NCI-H187 (cell line): ENCODE measurements around the gene PACSIN1.
A peak's percentile ranks its signal among the peaks of the same experiment; 100 is the strongest.

Experiments used
- DNase-seq, 2 experiments: peaks; one replicate each; lab custom pipeline; 2025; lab: John Stamatoyannopoulos, UW

The PACSIN1 gene

GRCh38 chr6:34514593-34515472 is 49.0 kb downstream of the PACSIN1 start:
- no peak for DNase-seq

DNA sequence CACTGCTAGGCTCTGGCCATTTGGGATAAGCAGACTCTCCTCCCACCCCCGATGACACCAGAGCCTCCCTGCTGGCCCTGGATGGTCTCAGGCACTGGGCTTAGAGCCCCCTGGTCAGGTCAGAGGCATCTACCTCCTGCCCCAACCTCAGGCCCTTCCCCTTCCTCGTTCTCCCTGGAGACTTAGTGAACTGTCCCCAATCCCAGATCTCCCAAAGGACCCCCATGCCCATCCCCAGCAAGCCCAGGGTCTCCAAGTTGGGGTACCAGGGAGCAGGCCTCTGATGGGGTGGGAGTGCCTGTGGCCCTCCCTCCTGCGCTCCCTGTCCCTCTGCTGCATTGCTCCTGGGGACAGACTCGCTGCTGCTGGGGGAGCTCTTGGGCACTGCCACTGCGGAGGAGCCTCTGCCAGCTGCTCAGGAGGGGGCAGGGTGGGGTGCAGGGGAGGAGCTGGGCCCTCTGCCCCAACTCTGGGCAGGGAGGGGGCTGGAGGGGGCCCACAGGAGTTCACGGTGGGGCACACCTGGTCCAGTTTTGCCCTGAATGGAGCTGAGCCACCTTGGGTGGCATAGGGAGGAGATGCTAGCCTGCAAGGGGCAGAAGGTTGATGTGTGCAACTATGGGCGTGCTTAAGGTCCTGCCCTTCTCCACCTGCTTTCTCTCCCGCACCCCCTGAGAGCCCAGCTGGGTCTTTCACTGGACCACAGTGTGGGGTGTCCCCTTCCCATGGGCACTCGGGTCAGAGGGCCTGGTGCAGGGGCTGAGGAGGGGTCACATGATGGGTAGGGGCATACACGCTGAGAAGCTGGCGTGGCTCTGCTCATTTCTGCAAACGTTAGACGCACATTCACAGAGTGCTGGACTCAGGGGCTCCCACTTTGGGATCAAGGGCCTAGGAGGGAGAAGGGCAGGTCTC is 49.9 kb downstream of the PACSIN1 start:
- no peak for DNase-seq

DNA sequence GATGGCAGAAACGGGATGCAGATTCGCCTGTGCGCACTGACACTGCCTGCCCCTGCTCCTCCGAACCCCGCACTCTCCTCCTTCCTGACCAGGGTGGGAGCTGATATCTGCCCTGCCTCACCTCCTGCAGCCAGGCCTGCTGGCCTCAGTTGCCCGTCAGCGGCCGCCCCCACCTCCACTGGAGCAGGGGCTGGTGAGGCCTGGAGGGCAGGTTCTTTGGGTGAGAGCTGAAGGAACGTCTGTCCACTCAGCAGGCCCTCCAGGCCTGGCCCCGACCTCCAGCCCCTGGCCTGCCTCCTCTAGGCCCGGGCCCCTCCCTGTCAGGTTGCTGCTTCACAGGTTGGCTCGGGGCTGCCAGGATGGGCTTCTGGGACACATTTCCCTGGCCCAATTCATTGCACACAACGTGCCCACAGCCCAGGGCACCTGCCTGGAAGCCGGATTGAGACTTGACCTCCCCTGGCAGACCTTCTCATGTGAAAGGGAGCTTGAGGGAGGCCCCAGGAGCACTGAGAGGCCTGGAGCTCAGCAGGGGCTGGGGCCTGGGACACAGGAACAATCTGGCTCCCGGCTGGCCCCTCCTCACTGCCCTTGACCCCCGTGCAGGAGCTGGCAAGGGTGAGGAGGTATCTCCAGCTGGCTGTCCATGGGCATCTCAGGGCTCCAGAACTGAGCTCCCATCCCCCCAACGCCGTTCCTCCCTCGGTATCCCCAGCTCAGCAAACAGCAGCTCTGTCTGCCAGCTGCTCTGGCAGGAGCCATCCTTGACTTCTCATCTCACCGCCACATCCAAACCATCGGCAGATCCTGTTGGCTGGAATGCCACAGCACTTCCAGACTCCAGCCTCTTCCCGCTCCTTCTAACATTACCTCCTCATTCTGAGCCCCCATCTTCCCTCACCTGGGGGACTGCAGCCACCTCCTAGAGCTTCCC is 50.8 kb downstream of the PACSIN1 start:
- DNase-seq = no peak

DNA sequence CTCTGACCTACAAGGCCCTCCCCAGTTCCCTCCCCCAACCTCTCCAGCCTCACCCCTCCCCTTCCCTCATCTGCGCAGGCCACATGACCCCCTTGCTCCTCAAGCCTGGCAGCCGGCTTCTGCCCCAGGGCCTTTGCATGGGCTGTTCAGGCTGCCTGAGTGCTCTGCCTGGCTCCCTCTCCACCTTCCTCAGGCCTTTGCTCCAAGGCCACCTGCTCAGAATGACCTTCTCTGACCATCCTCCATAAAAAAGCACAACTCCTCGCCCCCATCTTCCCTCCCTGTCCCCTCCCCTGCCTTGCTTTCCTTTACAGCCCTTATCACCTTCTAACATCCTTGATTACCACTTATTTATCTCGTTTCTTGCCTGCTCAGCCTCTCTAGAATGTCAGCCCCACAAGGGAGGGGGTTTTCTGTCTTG is 51.6 kb downstream of the PACSIN1 start:
- DNase-seq = no peak

- no peak for DNase-seq
Observed at GRCh38 chr6:34517966-34518365, 52.1 kb downstream of the PACSIN1 start.

GRCh38 chr6:34518669-34519365 is 52.9 kb downstream of the PACSIN1 start:
- DNase-seq = no peak

DNA sequence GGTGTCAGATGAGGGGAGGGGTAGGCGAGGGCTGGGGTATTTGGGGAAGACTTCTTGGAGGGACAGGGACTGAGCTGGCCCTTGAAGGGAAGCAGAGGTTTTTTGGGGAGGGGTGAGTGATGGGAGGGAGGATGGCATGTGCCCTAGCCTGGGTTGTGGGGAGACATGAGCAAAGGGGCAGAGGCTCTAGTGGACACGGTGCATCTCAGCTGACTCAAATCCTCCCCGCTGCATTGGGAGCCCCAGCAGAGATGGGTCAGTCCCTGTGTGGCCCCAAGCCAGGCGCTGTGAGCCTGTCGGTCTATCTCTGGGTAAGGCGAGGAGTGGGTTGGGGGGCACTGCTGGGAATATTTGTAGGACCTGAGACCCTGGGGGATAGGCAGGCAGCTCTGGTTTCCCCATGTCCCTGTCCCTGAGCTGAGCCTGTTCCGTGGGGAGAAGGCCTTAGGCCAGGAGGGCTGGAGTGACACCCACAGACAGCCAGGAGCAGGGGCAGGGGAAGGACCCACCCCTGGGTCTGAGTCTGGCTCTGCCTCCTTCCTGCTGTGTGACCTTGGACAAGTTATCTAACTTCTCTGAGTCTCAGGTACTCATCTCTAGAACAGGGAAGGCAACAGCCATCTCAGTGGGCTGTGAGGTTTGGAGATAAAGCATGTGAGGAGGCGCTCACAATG is 54.2 kb downstream of the PACSIN1 start:
- DNase-seq = no peak

GRCh38 chr6:34520645-34521462 is 55.0 kb downstream of the PACSIN1 start:
- no peak for DNase-seq

- no peak for DNase-seq
Observed at GRCh38 chr6:34521463-34522285, 55.8 kb downstream of the PACSIN1 start.

GRCh38 chr6:34522761-34523160 is 56.9 kb downstream of the PACSIN1 start:
- no peak for DNase-seq

GRCh38 chr6:34523441-34524206 is 57.7 kb downstream of the PACSIN1 start:
- no peak for DNase-seq

DNA sequence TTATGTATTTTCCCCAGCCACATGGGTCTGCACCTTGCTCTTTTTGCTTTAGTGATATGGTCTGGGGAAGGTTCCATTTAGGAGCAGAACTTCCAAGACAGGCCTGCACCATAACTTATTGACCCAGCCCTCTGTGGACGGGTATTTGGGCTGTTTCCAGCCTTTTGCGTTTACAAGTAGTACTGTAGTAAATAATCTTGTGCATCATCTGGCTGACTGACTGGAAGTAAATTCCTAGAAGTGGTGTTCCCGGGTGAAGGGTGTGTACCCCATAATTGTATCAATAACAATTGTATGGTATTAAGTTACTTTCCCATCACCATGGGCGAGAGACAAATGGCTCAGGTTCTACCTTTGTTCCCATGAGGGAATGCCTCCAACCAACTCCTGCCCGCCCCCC is 58.6 kb downstream of the PACSIN1 start:
- DNase-seq = no peak

DNA sequence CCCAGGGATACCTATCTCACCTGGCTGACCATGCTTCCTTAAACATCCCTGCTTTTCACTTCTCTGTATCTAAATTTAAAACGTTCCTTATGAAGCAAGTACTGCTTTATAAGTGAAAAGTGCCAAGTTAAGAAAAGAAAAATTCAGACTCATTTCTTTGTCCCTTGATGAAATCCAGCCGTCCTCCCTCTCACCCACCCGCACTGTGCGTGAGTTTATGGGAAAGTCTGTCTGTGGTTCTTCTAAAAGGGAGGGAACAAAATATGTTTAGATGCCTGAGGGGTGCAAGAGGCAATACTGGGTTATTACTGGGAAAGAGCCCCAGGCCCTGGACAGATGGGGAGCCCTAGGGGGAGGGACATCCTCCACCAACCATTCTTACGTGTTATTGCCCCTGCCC is 59.1 kb downstream of the PACSIN1 start:
- no peak for DNase-seq

DNA sequence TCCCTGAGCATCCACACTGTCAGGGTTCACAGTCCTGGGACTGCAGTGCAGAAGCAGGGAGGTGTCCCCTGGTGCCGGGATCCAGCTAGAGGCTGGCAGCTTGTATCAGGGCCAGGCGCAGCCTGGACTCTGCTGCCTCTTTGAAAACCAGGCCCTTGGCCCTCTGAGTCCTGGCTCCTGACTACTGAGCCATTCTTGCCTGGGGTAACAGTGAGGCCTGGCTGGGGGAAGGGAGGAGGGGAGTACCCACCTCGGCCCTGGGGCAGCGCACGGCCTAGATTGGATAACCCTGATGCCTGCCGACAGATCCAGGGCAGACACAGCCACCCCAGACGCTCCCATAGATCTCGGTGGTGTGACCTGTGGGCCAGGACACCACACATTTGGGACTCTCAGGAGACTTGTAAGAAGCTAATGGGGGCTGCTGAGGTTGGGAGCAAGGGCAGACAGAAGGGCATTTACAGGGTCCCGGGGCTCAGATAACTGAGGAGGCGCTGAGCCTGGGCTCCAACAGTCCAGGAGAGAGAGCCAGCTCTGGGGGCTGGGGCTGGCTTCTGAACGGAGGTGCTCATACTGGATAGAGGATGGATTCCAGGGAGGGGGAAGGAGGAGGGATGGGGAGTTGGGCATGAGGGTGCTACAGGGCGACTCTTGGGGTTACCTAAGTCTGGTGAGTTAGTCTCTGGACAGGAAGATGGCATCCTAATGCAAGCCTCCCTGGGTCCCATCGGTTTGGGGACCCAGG is 59.7 kb downstream of the PACSIN1 start:
- no peak for DNase-seq

DNA sequence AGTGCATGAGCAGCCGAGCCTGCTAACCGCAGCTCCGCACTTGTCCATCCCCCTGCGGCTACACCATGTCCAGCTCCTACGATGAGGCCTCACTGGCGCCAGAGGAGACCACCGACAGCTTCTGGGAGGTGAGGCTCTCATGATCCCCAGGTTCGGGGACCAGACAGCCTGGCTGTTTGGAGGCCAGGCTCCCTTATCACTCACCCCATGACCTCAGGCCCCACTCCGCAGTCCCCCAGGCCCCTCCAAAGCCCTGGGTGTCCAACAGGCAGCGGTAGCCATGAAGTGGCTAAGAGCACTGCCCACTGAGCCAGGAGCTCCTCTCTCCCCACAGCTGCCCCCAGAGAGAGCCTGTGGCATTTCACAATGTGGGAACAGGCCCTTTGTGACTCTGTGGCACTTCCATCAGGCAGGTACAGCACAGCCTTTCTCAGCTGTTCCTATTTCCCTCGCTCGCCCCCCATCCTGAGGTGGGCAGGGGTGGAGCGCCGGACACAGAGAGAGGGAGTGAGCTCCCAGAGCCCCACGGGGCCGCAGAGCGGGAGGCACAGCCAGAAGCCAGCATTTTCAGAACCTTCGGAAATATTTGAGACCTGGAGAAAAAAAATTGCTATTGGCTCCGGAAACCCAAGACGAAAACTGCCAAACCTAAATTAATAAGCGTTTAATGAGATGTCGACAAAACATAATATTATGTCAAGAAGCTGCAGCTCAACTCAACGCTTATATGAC is 60.5 kb downstream of the PACSIN1 start:
- DNase-seq = no peak

DNA sequence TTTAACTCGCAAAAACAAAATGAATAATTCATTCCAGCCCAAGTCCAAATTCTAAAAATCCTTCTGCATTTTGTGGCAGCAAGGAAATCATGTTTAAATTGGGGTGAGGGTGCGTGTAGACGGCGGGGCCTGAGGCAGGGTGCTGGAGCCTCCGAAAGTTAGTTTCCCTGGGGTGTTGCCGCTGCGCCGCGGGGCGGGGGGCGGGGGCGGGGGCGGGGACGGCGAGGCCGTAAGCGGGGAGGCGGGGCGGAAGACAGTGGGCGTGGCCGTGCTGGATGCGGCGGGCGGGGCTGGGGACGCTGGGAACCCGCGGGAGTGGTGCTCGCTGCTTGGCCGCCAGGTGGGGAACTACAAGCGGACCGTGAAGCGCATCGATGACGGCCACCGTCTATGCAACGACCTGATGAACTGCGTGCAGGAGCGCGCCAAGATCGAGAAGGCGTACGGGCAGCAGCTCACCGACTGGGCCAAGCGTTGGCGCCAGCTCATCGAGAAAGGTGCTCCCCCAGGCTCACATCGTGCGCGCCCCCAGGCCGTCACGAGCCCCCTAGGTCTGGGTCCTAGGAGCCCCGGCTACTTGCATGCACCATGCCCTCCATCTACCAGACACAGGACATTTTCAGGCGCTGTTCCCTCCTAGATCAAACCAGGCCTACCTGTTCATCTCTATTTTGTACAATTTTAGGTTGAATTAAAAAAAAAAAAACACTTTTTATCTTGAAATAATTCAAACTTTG is 61.3 kb downstream of the PACSIN1 start:
- peak; percentile 61 to 75 for DNase-seq
